ENCODE measurements around the gene CCIN. TPM values are rescaled to one million over a fixed set of nuclear protein-coding genes. Genes with fewer than 3 reads are reported as not detected.

Gene CCIN
- total and polyA plus RNA-seq, 9 of the 15 experiments (the other 6 are each of a cell fraction or from before 2014, with no cell fraction given) = not detected

DNA sequence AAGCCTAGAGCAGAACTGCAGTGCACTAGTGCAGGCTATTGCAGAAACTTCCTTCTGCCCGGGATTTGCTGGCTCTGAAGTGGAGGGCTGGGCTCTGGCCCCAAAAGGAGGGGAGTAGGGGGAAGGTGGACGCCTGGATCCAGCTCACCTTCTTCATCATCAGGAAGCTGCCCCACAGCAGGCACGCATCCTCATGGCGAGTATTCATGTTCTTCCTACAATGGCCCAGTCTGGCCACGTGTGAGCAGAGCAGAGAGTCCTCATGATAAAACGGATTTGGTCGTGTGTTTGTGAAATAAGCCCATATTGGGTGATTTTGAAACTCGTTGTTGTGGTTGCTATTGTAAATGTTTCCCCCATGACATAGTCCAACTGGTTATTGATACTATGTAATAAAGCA is 40.8 kb upstream of the CCIN start (continued):
- TF ChIP-seq CHD7 (IDR thresholded peaks at IDR 0.05; ENCODE audit: low read depth, low read length) (no peak), ETV6 (IDR thresholded peaks at IDR 0.05; ENCODE audit: borderline replicate concordance in 1 of 2, low read depth in 2 of 2, low read length in 1 of 2) (no peak), ETV6 (CRISPR knock-in tag; IDR thresholded peaks at IDR 0.05; ENCODE audit: borderline replicate concordance) (no peak), POLR2A (conservative IDR thresholded peaks at IDR 0.05) (no peak), CTCFL (IDR thresholded peaks at IDR 0.05; ENCODE audit: borderline replicate concordance, insufficient read depth, low read depth, low read length, poor library complexity, severe bottlenecking) (no peak), SMARCC2 (IDR thresholded peaks at IDR 0.05; ENCODE audit: low read depth) (no peak), TAF7 (tag; IDR thresholded peaks at IDR 0.05) (no peak)

Data from K562 (cell line).